H1 (cell line): Measurements from ENCODE around the gene KLK10.

ENCODE experiments used
- CEBPB ChIP-seq: IDR thresholded peaks from 2 replicates; pipeline ENCODE4 v1.6.1; 2012; ENCODE audit warnings: low read depth, low read length
- CTCF ChIP-seq, 3 experiments: IDR thresholded peaks; 1 replicate in 2 of 3; 2 replicates in 1 of 3; pipeline versions ENCODE4 v1.5.1 to v1.6.1; 2011; ENCODE audit warnings: low read length in 3 of 3, mild to moderate bottlenecking in 3 of 3, inconsistent platforms in 2 of 3, low read depth in 1 of 3, moderate library complexity in 1 of 3; ENCODE audit not compliant: insufficient read depth in 1 of 3; ENCODE audit errors: control extremely low read depth in 1 of 3
- EP300 ChIP-seq, 2 experiments: IDR thresholded peaks; 1 replicate in 1 of 2; 2 replicates in 1 of 2; pipeline ENCODE4 v1.6.1; 2011 to 2012; ENCODE audit warnings: low read depth in 2 of 2, low read length in 2 of 2, mild to moderate bottlenecking in 2 of 2, borderline replicate concordance in 1 of 2, inconsistent platforms in 1 of 2, moderate library complexity in 1 of 2
- GABPA ChIP-seq: IDR thresholded peaks from 2 replicates; pipeline ENCODE4 v1.6.1; 2011; ENCODE audit warnings: mild to moderate bottlenecking, low read length, moderate library complexity, borderline replicate concordance; ENCODE audit not compliant: insufficient read depth
- KDM1A ChIP-seq: fragments of 200-600, 300-600 bp; sonication (generic); IDR thresholded peaks from 2 replicates; pipeline ENCODE4 v1.7.1; 2016; ENCODE audit warnings: mild to moderate bottlenecking, low read length, borderline replicate concordance
- MAX ChIP-seq: IDR thresholded peaks from 2 replicates; pipeline ENCODE4 v1.6.1; 2012; ENCODE audit warnings: inconsistent platforms
- POLR2A ChIP-seq, 2 experiments: IDR thresholded peaks; 1 replicate in 1 of 2; 2 replicates in 1 of 2; pipeline ENCODE4 v1.6.1; 2011; ENCODE audit warnings: low read depth in 2 of 2, low read length in 2 of 2, mild to moderate bottlenecking in 2 of 2; ENCODE audit errors: control extremely low read depth in 1 of 2
- POLR2AphosphoS5 ChIP-seq: IDR thresholded peaks from 2 replicates; pipeline ENCODE4 v1.6.1; 2011; ENCODE audit warnings: low read depth, low read length
- RBBP5 ChIP-seq: IDR thresholded peaks from 2 replicates; pipeline ENCODE4 v1.7.1; 2012; ENCODE audit warnings: low read depth, mild to moderate bottlenecking, inconsistent platforms, low read length, moderate library complexity, borderline replicate concordance
- TBP ChIP-seq: IDR thresholded peaks from 2 replicates; pipeline ENCODE4 v1.6.1; 2011; ENCODE audit warnings: low read depth, low read length, improper control_type of control experiment

GRCh38 chr19:51040151-51040550, 20.6 kb upstream of the KLK10 start:
- no peak for TF ChIP-seq POLR2AphosphoS5
- TF ChIP-seq MAX, result no peak
- no peak for TF ChIP-seq KDM1A
- TF ChIP-seq TBP, result no peak
- no peak for TF ChIP-seq POLR2A (IDR thresholded peaks at IDR 0.05; ENCODE audit: control extremely low read depth in 1 of 2, low read depth in 2 of 2, low read length in 2 of 2)
- no peak for TF ChIP-seq CTCF (IDR thresholded peaks at IDR 0.05; ENCODE audit: control extremely low read depth in 1 of 3, insufficient read depth in 1 of 3, low read depth in 1 of 3, low read length in 3 of 3)
- no peak for TF ChIP-seq CEBPB
- TF ChIP-seq RBBP5, result no peak
- no peak for TF ChIP-seq GABPA
- no peak for TF ChIP-seq EP300 (IDR thresholded peaks at IDR 0.05; ENCODE audit: borderline replicate concordance in 1 of 2, low read depth in 2 of 2, low read length in 2 of 2)
